GM12878 (cell line): ENCODE measurements around the gene DPAGT1. TPM values are rescaled to one million over a fixed set of nuclear protein-coding genes. Genes with fewer than 3 reads are reported as not detected.
A peak's percentile ranks its signal among the peaks of the same experiment; 100 is the strongest.

Source experiments
- BCLAF1 ChIP-seq: fragments of 450-650 bp; IDR thresholded peaks from 2 replicates; pipeline ENCODE4 v1.6.1; 2017; ENCODE audit warnings: antibody characterized with exemption, mild to moderate bottlenecking, moderate library complexity
- CBX3 ChIP-seq: fragments of 200-600 bp; sonication (generic); IDR thresholded peaks from 2 replicates; pipeline ENCODE4 v1.6.1; 2016; ENCODE audit warnings: low read depth, borderline replicate concordance
- CEBPB ChIP-seq, 2 experiments: fragments of 150-350 bp in 1 of 2; IDR thresholded peaks; 2 replicates each; pipeline ENCODE4 v1.6.1; 2012 to 2014; ENCODE audit warnings: low read depth in 2 of 2, low read length in 2 of 2, borderline replicate concordance in 1 of 2, inconsistent platforms in 1 of 2
- EP300 ChIP-seq, 2 experiments: fragments of 150-350 bp in 1 of 2; IDR thresholded peaks; 2 replicates each; pipeline ENCODE4 v1.6.1; 2011 to 2012; ENCODE audit warnings: low read depth in 2 of 2, low read length in 2 of 2, borderline replicate concordance in 1 of 2, improper control_type of control experiment in 1 of 2, inconsistent platforms in 1 of 2; ENCODE audit not compliant: control insufficient read depth in 1 of 2
- EZH2 ChIP-seq: IDR thresholded peaks from 2 replicates; pipeline ENCODE4 v1.6.1; 2012; ENCODE audit warnings: low read depth, mild to moderate bottlenecking, control low read depth, inconsistent platforms, low read length, borderline replicate concordance; ENCODE audit not compliant: control insufficient read depth
- IRF3 ChIP-seq: fragments of 450-650 bp; IDR thresholded peaks from 2 replicates; pipeline ENCODE4 v1.6.1; 2014; ENCODE audit warnings: mild to moderate bottlenecking
- KAT2A ChIP-seq: conservative IDR thresholded peaks from 2 replicates; pipeline ENCODE4 v1.6.1; 2011; ENCODE audit warnings: low read depth, low read length; ENCODE audit not compliant: control insufficient read depth
- LARP7 ChIP-seq: fragments of 450-650 bp; IDR thresholded peaks from 2 replicates; pipeline ENCODE4 v1.6.1; 2017; ENCODE audit warnings: mild to moderate bottlenecking
- NKRF ChIP-seq: fragments of 450-650 bp; conservative IDR thresholded peaks from 2 replicates; pipeline ENCODE4 v1.6.1; 2017; ENCODE audit warnings: mild to moderate bottlenecking, moderate library complexity
- NR2F1 ChIP-seq: fragments of 450-650 bp; conservative IDR thresholded peaks from 2 replicates; pipeline ENCODE4 v1.6.1; 2017; ENCODE audit warnings: mild to moderate bottlenecking
- POLR2AphosphoS5 ChIP-seq: IDR thresholded peaks from 2 replicates; pipeline ENCODE4 v1.6.1; 2011; ENCODE audit warnings: mild to moderate bottlenecking, low read length, inconsistent platforms
- RAD51 ChIP-seq: fragments of 450-650 bp; IDR thresholded peaks from 2 replicates; pipeline ENCODE4 v1.6.1; 2016; ENCODE audit warnings: moderate library complexity, mild to moderate bottlenecking, inconsistent platforms
- SREBF2 ChIP-seq: IDR thresholded peaks from 2 replicates; pipeline ENCODE4 v1.6.1; 2012; ENCODE audit warnings: mild to moderate bottlenecking, low read length
- STAT3 ChIP-seq: IDR thresholded peaks from 2 replicates; pipeline ENCODE4 v1.6.1; 2011; ENCODE audit warnings: low read depth, low read length, improper control_type of control experiment
- SUPT20H ChIP-seq: IDR thresholded peaks from 2 replicates; pipeline ENCODE4 v1.6.1; 2011; ENCODE audit warnings: low read depth, mild to moderate bottlenecking, low read length, moderate library complexity, borderline replicate concordance; ENCODE audit not compliant: control insufficient read depth
- TBL1XR1 ChIP-seq: IDR thresholded peaks from 2 replicates; pipeline ENCODE4 v1.6.1; 2012; ENCODE audit warnings: low read depth, low read length, improper control_type of control experiment
- TCF12 ChIP-seq: IDR thresholded peaks from 2 replicates; pipeline ENCODE4 v1.6.1; 2011; ENCODE audit warnings: low read depth, mild to moderate bottlenecking, low read length
- YY1 ChIP-seq: IDR thresholded peaks from 2 replicates; pipeline ENCODE4 v1.6.1; 2011; ENCODE audit warnings: low read depth, mild to moderate bottlenecking, low read length
- ZBTB33 ChIP-seq: fragments of 450-650 bp; IDR thresholded peaks from 2 replicates; pipeline ENCODE4 v1.6.1; 2017; ENCODE audit warnings: mild to moderate bottlenecking
- polyA plus RNA-seq, 11 experiments: library from polyadenylated mRNA; depleted of rRNA in 4 of 11; unstranded in 6 of 11; stranded (reverse) in 5 of 11; fragments of >200 nt; fragmentation: Nextera tagmentation in 4 of 11; fragmentation: Illumina TruSeq in 1 of 11; extraction: Ambion mirVana in 4 of 11; extraction: Trizol in 1 of 11; gene quantifications; 1 replicate in 1 of 11; 2 replicates in 10 of 11; pipeline versions ENCODE4 v1.2.1 to v1.2.3, GENCODE V29; 2011 to 2016; ENCODE audit warnings: inconsistent platforms in 2 of 11, missing spikeins in 2 of 11, low read depth in 1 of 11
- total RNA-seq, 4 experiments: library from RNA; depleted of rRNA in 3 of 4; stranded (reverse); fragments of >200 nt in 3 of 4; fragmentation: Illumina TruSeq in 1 of 4; extraction: Trizol in 1 of 4; gene quantifications; 2 replicates each; pipeline versions ENCODE4 v1.2.1 to v1.2.3, GENCODE V29; 2013 to 2021
- TF ChIP-seq, protein P1 (sequence below): IDR thresholded peaks from 2 replicates; pipeline ENCODE4 v1.6.1; 2011; ENCODE audit warnings: borderline replicate concordance, low read depth, mild to moderate bottlenecking, moderate library complexity, mixed read lengths, low read length; ENCODE audit not compliant: insufficient read depth; ENCODE audit errors: extremely low read length

The DPAGT1 gene
- total and polyA plus RNA-seq, 10 of the 15 experiments (the other 5 are each of a cell fraction or from before 2014, with no cell fraction given): 20.5 to 95.6 (median 54.3) TPM

DNA sequence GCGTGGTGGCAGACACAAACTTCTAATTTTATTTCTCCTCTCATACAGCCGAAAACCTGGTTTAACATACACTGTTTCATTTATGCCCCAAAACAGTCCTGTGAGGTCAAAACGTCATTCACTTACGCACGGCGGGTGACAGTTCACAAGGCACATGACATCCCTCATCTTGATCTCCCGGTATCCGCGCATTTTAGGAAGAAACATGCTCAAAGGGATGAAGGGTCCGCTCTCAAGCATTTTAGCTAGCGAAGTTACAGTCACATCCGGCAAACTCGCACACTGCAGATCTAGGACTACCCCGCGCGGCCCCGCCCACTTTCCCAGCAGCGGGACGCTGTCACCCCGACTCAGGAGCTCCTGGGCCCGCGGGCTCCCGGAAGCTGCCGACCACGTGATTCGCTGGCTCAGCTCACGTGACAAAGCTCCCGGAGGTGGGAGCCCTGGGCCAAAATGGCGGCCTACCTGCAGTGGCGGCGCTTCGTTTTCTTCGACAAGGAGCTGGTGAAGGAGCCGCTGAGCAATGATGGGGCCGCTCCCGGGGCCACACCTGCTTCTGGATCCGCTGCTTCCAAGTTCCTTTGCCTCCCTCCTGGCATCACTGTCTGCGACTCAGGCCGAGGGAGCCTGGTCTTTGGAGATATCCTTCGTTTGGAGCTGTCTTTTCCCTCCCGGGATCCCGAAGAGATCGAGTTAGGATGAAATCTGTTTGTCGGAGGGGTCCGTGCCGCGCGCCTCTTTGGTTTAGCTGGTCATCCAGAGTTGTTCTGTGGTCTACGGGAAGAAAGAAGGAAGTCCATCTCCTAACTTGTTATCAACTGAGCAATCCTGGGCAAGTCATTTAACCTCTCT lies 34.1 kb downstream of the DPAGT1 start, which contains the start of gene VPS11 (continued):
- 0 out of 2 replicates have a peak, but pooled peaks have one; percentile 60 for TF ChIP-seq TCF12
- TF ChIP-seq, protein P1, sequence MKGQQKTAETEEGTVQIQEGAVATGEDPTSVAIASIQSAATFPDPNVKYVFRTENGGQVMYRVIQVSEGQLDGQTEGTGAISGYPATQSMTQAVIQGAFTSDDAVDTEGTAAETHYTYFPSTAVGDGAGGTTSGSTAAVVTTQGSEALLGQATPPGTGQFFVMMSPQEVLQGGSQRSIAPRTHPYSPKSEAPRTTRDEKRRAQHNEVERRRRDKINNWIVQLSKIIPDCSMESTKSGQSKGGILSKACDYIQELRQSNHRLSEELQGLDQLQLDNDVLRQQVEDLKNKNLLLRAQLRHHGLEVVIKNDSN: peak; percentile 98
- peak; percentile 99 for TF ChIP-seq RAD51
- TF ChIP-seq NKRF: peak; percentile 95
- no peak for TF ChIP-seq ZBTB33
- no peak for TF ChIP-seq KAT2A
- 0 out of 4 replicates have a peak, but pooled peaks have one; percentile 17 to 29 for TF ChIP-seq EP300 (IDR thresholded peaks at IDR 0.05; ENCODE audit: borderline replicate concordance in 1 of 2, control insufficient read depth in 1 of 2, low read depth in 2 of 2, low read length in 2 of 2)
- peak; percentile 55; the same call in 1 of the 2 replicates for TF ChIP-seq NR2F1
- peak; percentile 99 for TF ChIP-seq YY1
- 0 out of 2 replicates have a peak, but pooled peaks have one; percentile 47 for TF ChIP-seq LARP7
- TF ChIP-seq STAT3: no peak
- TF ChIP-seq TBL1XR1: peak; percentile 68
- TF ChIP-seq POLR2AphosphoS5: peak; percentile 89
- peak; percentile 55; the same call in 1 of the 2 replicates for TF ChIP-seq IRF3
- TF ChIP-seq EZH2: no peak
- TF ChIP-seq CBX3: no peak
- no peak for TF ChIP-seq BCLAF1
- no peak for TF ChIP-seq CEBPB (IDR thresholded peaks at IDR 0.05; ENCODE audit: borderline replicate concordance in 1 of 2, low read depth in 2 of 2, low read length in 2 of 2)
- no peak for TF ChIP-seq SREBF2
- no peak for TF ChIP-seq SUPT20H
